Smooth muscle cell of the umbilical artery (primary cell): ENCODE results near the gene NEUROD1. TPM values are rescaled to one million over a fixed set of nuclear protein-coding genes. Genes with fewer than 3 reads are reported as not detected.

ENCODE experiments used
- total RNA-seq: library from RNA; depleted of rRNA; stranded (reverse); fragments of >200 nt; gene quantifications from 2 replicates; pipeline ENCODE4 v1.2.3, GENCODE V29; 2014

The NEUROD1 gene
- not detected in 2 replicates for total RNA-seq

GRCh38 chr2:181680055-181680936 lies at the start of gene NEUROD1:
Gene NEUROD1, minus strand, starts transcription at chr2:181680517. Its CDS starts 1,657 bp downstream, at chr2:181678860.

GRCh38 chr2:181656450-181657291 lies 23.6 kb downstream of the NEUROD1 start, which contains the start of gene CERKL:
Gene CERKL, minus strand, starts transcription at chr2:181657105. Its CDS starts 99 bp downstream, at chr2:181657006.

Other genes with a start within 250 kb of the NEUROD1 start
- 151 and 266 TPM in 2 replicates for gene ITGA4, start 223.1 kb downstream of the NEUROD1 start, total RNA-seq
- gene CERKL, start 23.4 kb downstream of the NEUROD1 start, total RNA-seq, result 0.18 TPM in 1 of 2 replicates, not detected in the other
- 204 and 319 TPM in 2 replicates for gene ITPRID2, start 211.2 kb upstream of the NEUROD1 start, total RNA-seq